Brain microvascular endothelial cell (primary cell): ENCODE measurements around the gene KCNAB1.

Experiments used
- DNase-seq: peaks from one replicate; pipeline ENCODE4 v3.0.0-alpha.2; 2020
- H3K27ac ChIP-seq: fragments of 250-450 bp; sonication (Bioruptor Pico); 2 replicates; pipeline ENCODE4 v1.5.1; 2020; ENCODE audit warnings: mild to moderate bottlenecking, moderate library complexity
- H3K27me3 ChIP-seq: fragments of 250-450 bp; sonication (Bioruptor Pico); replicated peaks from 2 replicates; pipeline ENCODE4 v1.5.1; 2020; ENCODE audit warnings: mild to moderate bottlenecking
- H3K36me3 ChIP-seq: fragments of 250-450 bp; sonication (Bioruptor Pico); replicated peaks from 2 replicates; pipeline ENCODE4 v1.5.1; 2020; ENCODE audit warnings: mild to moderate bottlenecking
- H3K4me3 ChIP-seq: 2 replicates; pipeline ENCODE4 v1.5.1; 2011; ENCODE audit warnings: low read depth, mild to moderate bottlenecking, control low read depth, low read length, moderate library complexity
- in situ Hi-C: cut with HindIII; loops from 2 replicates; pipeline ENCODE4 v1.10.0; 2017; ENCODE audit warnings: low sequenced_read_pairs, low pct_ligation_motif_present
- TF ChIP-seq, protein P1 (sequence below): IDR thresholded peaks from 2 replicates; pipeline ENCODE4 v1.5.1; 2011; ENCODE audit warnings: low read depth, mild to moderate bottlenecking, moderate library complexity, low read length, control low read depth, inconsistent platforms; ENCODE audit errors: missing control alignments

The KCNAB1 gene

DNA sequence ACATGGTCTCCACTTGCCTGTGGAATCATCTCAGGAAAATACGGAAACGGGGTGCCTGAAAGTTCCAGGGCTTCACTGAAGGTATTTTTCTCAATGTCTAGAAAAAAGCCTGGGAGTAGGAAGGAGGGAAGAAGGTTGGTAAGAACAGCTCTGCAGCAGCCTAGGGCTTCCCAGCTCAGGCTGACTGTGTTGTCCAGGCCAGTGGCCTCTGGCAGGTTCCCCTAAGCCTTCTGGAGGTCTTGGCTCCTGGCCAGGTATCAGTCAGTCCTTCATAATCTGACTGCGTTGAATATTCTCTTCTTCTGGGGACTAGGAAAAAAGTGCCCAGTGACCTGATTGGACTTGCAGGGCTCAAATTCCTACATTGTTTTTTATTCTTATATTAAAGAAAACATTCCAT, 395.9 kb downstream of the KCNAB1 start:
- H3K4me3 ChIP-seq: no peak overlapping the region
- no peaks in the 10 kb centered on the region for H3K36me3 ChIP-seq
- H3K27ac ChIP-seq: no peak overlapping the region
- TF ChIP-seq, protein P1, sequence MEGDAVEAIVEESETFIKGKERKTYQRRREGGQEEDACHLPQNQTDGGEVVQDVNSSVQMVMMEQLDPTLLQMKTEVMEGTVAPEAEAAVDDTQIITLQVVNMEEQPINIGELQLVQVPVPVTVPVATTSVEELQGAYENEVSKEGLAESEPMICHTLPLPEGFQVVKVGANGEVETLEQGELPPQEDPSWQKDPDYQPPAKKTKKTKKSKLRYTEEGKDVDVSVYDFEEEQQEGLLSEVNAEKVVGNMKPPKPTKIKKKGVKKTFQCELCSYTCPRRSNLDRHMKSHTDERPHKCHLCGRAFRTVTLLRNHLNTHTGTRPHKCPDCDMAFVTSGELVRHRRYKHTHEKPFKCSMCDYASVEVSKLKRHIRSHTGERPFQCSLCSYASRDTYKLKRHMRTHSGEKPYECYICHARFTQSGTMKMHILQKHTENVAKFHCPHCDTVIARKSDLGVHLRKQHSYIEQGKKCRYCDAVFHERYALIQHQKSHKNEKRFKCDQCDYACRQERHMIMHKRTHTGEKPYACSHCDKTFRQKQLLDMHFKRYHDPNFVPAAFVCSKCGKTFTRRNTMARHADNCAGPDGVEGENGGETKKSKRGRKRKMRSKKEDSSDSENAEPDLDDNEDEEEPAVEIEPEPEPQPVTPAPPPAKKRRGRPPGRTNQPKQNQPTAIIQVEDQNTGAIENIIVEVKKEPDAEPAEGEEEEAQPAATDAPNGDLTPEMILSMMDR: no peak
- no peaks in the 10 kb centered on the region for H3K27me3 ChIP-seq
- in situ Hi-C loops: loop anchor here (25.0 kb wide), 2 partner anchors 354 to 571 kb away; no protein-coding TSS in a partner anchor
- DNase-seq: no peak

DNA sequence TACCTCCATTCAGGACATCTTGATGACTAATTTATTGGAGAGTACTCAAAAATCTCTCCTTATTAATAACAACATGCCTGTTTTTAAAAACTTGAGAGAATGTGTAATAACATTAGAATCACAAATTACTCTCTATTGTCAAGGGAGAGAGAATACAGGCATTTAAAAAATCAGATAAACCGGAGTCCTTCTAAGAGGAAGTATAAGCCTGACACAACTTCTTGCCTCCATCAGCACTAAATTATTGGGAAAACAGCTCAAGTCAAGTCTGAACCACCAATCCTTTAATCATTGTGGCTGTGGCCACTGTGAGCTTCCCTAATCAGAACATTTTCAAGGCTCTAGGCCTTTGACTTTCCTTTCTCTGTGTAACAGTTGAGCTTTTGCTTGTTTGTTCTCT, 396.6 kb downstream of the KCNAB1 start:
- Histone ChIP-seq H3K27me3 (no peaks in the 10 kb centered on the region), H3K4me3 (no peak overlapping the region), H3K36me3 (no peaks in the 10 kb centered on the region), H3K27ac (no peak overlapping the region)
- no peak for DNase-seq
- TF ChIP-seq, protein P1: no peak
- in situ Hi-C loops: loop anchor here (25.0 kb wide), 2 partner anchors 355 to 570 kb away; no protein-coding TSS in a partner anchor

DNA sequence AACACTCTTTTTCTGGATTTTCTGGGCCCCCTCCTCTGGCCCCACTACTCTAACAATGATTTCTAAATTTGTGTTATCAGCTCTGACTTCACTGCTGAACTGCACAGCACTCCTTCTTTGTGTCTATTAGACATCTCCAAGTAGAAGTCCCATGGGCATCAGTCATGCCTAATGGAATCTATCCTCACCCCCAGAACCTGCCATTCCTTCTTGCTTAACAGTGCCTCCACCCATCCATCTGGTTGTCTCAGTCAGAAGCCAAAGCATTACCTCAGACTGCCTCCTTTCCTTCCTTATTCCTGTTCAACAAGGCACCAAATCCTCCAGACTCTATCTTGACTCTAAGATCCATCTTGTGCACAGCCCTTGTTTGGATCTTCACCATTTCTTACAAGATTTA, 398.3 kb downstream of the KCNAB1 start:
- TF ChIP-seq, protein P1: no peak
- in situ Hi-C loops: loop anchor here (25.0 kb wide), 2 partner anchors 356 to 569 kb away; no protein-coding TSS in a partner anchor
- DNase-seq: no peak

DNA sequence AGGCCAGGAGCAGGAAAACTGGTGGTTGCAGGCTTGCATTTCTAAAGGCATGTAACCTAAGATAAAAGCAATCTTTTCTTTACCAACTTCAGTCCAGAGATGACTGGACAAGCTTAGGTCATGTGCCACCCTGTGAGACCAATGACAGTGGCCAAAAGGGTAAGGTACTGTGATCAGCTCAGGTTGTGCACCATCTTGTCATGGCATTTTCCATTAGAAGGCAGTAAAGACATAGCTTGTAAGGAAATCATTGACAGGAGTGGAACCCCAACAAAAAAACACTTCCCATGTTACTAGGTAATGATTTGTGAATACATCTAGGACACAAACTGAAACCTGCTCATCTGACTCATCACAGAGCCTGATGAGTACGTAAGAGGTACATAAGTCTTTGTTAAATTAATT, 399.4 kb downstream of the KCNAB1 start:
- no peak overlapping the region for H3K4me3 ChIP-seq
- no peak overlapping the region for H3K27ac ChIP-seq
- no peaks in the 10 kb centered on the region for H3K27me3 ChIP-seq
- in situ Hi-C loops: loop anchor here (25.0 kb wide), 2 partner anchors 357 to 568 kb away; no protein-coding TSS in a partner anchor
- TF ChIP-seq, protein P1: no peak
- no peaks in the 10 kb centered on the region for H3K36me3 ChIP-seq
- no peak for DNase-seq

More for the DNA sequence above, 398.3 kb downstream of the KCNAB1 start:
- Histone ChIP-seq H3K4me3 (no peak overlapping the region), H3K27me3 (no peaks in the 10 kb centered on the region), H3K27ac (no peak overlapping the region), H3K36me3 (no peaks in the 10 kb centered on the region)

DNA sequence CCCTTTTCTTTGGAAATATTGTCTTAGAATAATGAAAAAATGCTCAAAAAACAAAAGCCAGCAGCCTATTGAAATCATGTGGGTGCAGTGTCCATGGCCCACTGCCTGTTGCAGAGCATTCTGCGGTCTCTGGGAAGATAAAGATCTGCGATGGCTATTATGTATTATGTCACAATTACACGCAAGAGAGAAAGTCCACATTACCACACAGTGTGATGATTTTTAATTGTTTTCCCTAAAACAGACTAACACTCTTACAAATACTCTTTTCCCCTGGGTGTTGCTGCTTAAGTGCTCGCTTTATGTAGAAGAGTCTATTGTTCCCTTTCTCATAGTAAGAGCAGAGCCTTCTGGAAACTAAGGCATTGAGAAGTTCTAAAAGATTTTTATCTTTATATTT, 402.3 kb downstream of the KCNAB1 start:
- Histone ChIP-seq H3K27me3 (no peaks in the 10 kb centered on the region), H3K27ac (no peak overlapping the region), H3K36me3 (no peaks in the 10 kb centered on the region), H3K4me3 (no peak overlapping the region)
- DNase-seq: no peak
- TF ChIP-seq, protein P1: no peak
- in situ Hi-C loops: loop anchor here (25.0 kb wide), 2 partner anchors 360 to 565 kb away; no protein-coding TSS in a partner anchor

DNA sequence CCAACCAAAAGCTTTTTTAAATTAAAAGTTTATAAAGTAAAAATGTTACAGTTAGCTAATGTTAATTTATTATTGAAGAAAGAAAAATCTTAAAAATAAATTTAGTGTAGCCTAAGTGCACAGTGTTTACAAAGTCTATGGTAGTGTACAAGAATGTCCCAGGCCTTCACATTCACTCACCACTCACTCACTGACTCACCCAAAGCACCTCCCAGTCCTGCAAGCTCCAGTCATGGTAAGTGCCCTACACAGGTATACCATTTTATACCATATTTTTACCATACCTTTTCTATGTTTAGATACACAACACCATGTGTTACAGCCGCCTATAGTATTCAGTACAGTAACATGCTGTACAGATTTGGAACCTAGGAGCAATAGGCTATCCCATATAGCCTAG, 405.4 kb downstream of the KCNAB1 start:
- H3K36me3 ChIP-seq: no peaks in the 10 kb centered on the region
- no peaks in the 10 kb centered on the region for H3K27me3 ChIP-seq
- TF ChIP-seq, protein P1: no peak
- in situ Hi-C loops: no loop called here
- no peak for DNase-seq
- no peak overlapping the region for H3K27ac ChIP-seq
- no peak overlapping the region for H3K4me3 ChIP-seq
